DMS153 treated with DMSO at 0.1 percent for 48 hours (cell line): Measurements from ENCODE around the gene MRNIP.

Experiments
- DNase-seq: peaks from one replicate; lab custom pipeline; 2025; ENCODE audit not compliant: unreplicated experiment; lab: John Stamatoyannopoulos, UW

Gene MRNIP

DNA sequence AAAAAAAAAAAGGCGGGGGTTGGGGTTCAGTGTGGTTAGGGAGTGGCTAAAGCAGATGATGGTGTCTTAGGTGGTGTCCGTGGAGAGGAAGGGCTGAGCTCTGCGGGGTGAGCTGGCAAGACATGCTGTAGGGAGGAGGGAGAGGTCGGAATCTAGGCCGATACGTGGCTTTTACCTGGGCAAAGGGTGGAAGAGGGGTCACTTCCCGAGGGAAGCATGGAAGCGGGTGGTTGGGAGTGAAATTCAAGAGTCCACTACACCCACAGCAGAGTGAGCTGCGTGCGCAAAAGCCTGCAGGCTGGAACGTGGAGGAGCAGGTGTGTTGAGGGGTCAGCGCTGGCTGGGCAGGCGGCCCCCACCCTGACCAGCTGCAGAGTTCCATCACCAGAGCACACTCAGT is 31.3 kb upstream of the MRNIP start:
- no peak for DNase-seq

DNA sequence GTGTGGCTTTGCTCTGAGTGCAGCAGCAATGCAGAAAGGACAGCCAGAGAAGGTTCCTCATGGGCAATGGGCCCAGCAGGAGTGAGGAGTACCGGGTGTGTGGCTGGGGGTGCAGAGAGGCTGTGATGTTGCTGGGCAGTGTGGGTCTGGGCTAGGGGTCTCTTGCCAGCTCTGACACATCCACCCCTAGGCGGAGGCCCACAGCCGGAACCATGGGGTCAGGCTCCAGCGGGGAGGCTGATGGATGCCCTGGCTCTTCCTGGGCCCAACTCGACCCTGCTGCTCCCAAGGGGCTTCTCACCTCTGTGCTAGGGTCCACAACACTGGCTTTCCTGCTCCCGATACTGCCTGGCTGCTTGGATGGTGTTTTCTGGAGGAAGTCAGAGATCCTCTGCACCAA is 29.2 kb upstream of the MRNIP start:
- no peak for DNase-seq

DNA sequence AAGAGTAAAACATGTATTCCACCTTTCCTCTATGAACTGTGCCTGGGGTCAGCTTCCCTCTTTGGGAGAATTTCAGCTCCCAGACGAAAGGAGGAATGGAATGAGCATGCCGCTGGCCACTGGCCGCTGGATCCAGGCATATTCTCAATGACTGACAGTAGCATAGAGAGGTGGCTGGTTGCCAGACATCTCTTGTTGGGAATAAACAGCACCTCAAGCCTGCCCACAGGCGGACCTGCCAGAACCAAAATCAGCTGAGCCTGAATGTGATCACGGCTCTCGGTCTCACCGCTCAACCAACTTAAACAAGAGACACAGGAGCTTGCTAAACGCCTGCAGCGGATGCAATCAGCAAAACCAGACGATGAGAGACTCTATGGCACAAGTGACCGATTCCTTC is 28.5 kb upstream of the MRNIP start:
- no peak for DNase-seq

DNA sequence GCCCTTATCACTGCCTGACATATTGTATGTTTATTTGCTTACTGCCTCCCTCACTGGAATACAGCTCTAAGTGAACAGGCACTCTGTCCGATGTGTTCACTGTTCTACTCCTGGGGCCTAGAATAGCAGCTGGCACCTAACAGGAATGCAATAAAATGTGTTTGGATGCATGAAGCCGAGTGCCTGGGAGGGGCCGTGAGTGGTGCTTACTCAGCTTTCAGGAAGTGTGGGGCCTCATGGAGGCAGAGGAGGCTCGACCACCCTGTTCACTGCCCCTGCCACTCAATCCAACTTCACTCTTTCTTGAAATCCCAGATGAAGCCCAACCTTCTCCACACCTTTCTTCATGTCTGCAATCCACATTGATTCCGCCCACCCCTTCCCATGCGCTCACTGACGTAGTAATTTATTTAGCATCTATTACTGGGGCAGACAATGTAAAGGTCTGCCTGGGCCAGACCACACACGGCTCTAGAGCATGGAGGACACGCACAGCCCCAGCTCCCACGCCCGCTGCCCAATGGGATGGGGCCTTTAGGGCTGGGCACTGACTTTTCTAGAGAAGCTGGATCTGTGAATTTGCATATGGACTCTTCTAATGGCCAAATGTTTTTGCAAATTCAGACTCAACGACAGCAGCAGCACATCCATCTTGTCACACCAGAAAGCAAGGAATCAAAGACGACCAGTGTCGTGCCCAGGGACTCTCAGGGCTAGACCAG is 27.7 kb upstream of the MRNIP start:
- no peak for DNase-seq

- no peak for DNase-seq
These were observed 27.0 kb upstream of the MRNIP start for GRCh38 chr5:179885491-179886090.

DNA sequence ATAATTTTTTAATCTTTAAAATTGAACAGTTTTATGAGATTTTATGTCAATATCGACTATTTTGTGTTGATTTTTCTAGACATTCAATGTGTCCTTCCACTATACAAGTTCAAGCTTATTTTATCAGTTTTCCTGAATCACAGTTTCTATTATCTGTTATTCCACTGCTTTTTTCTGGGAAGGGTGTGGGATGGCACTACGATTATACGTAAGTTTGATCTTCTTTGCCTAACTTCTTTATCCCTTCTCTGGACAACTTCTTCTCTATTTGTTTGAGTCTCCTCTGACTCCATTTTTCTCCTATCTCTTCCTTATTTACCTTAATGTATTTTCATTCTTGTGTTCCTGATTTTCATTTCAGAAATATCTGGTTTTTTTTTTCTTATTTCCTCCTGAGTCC is 24.5 kb upstream of the MRNIP start:
- no peak for DNase-seq

GRCh38 chr5:179882338-179882737 is 23.7 kb upstream of the MRNIP start:
- no peak for DNase-seq

DNA sequence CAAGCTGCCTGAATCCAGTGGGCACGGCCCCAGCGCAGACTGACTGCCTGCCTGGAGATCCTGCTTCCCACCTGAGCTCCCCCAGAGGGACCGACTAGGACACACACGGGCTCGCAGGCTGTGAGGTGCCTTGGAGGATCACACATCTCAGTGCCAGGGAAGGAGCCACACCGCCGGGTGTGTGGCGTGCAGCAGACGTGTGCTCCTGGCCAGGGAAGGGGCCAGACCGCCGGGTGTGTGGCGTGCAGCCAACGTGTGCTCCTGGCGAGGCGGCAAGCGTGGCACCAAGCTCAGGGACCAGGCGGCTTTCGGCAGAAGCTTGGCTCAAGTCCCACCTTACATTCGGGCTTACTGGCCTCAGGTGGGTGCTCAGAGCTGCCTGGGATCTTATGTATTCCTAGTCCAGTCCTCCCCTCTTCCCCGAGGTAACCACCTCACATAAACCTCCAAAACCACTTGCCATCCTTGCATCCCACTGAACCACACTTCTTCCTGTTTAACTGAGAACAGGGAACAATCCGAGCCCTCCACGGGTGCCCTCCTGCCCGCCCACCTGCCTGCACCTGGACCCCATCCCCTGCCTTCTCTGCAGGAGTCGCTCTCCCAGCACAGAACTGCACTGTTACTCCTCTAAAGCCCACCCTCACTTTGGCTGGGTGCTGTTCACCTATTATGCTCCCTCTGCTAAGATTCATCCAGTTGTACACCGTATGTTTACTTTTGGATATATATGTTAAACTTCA is 22.4 kb upstream of the MRNIP start:
- no peak for DNase-seq

GRCh38 chr5:179880066-179880650 is 21.5 kb upstream of the MRNIP start:
- no peak for DNase-seq

DNA sequence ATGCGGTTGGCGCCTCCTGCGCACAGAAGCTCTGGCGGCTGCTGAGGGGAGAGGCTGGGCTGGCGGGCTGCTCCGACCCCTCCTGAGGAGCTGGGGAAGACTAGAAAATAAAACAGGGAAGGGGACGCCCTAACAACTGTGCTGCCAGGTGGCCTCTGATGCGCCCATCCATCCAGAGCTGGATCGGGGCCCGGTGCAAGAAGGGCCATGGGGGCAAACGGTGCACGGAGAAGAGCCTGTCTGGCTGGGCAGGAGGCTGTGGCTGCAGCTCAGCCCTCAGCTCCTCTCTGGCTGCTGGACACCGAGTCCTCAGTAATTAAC is 21.0 kb upstream of the MRNIP start:
- DNase-seq: no peak

- DNase-seq: no peak
These were observed 20.5 kb upstream of the MRNIP start for GRCh38 chr5:179879003-179879689.

DNA sequence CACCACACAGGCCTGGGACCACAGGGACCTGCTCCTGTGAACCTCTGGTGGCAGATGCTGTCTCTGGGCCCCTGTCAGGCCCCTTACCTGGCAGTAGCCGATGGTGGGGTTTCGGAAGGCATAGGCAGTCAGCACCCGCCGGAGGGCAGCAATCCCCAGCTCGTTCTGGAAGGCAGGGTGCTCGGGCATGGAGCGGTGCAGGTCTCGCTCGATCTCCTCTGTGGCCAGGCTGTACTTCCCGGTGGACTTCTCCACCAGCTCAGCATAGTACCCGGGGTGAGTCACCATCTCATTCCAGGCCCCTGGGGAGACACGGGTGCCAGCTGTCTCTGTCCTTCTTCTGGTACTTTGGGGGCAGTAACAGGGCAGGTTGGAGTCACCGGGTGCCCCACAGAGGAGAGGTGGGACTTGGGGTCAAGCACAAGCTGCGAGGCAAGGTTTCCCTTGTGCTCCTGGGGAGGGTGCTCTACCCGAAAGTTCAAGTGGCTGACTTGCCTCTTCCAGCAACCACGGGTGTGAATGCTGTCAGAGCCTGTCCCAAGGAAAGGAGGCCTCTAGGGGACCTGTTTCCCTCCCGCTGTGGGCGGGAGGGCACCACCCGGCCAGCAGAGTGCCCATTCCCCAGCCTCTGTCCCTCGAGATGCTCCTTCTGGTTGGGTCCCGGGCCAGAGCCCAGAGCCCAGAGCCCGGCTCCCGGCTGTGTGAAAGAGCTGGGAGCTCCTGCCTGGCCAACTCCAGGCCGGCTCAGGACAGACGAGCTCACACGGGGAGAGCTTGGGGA is 19.8 kb upstream of the MRNIP start:
- no peak for DNase-seq

- DNase-seq: no peak
These were observed 18.0 kb upstream of the MRNIP start for GRCh38 chr5:179876610-179876952.

GRCh38 chr5:179875741-179876609 is 17.4 kb upstream of the MRNIP start:
- DNase-seq: no peak

GRCh38 chr5:179874536-179875292 is 16.1 kb upstream of the MRNIP start:
- no peak for DNase-seq

- no peak for DNase-seq
These were observed 15.5 kb upstream of the MRNIP start for GRCh38 chr5:179874136-179874535.

DNA sequence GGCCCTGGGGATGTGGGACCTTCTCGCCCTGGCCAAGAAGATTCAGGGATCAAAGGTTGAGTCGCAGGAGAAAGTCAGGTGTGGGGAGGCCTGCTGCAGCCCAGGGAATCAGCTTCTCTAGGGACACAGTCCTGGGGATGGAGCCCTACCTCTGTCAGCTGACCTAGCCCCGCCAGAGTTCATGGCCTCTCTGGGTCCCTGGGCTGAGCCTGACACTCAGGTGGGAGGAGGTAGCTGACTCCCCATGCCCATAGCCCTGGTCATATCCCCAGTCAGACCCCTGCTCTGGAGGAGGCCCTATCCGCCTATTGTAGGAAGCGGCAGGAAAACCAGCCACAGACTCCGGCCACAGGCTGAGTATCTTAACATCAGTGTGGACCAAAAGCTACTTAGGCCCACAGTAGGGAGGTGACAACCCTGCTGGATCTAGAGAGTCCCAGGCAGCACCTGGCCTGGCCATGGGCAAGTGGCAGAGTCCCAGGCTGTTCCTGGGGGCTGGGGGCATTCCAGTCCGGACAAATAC is 15.0 kb upstream of the MRNIP start:
- DNase-seq: no peak

DNA sequence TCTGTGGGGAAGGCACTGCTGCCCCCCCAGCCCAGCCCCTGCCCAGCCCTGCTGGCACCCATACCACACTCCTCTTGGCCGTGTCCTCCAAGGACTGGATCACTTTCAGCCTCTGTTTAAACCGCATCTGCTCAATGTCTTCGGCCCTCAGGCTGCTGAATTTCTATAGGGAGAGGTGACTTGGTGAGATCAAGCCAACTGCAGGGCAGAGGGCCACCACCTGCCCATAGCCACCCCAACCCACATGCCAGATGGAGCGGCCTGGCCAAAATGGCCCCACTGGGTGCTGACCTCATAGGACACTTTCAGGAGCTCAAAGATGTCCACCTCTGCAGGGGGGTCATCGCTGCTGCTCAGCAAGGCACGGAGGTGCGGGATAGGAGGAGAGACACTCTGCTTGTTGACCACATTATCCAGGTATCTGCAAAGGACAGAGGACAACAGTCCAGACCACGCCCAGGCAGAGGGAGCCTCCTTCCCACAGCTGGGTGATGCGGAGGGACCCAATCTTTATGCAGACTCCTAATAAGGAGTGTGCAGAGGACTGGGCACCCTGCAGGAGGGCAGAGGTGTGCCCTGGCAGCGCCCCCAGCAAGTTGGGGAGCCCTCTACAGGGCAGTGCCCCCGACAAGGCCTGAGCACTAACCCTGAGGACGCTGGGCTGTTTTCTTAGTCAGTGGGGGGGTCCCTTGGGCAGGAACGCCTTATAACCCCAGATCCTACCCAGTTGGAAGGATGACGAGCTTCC is 14.4 kb upstream of the MRNIP start:
- DNase-seq: no peak
